ENCODE results near the gene GPR171. TPM values are rescaled to one million over a fixed set of nuclear protein-coding genes. Genes with fewer than 3 reads are reported as not detected.

Gene GPR171
- total RNA-seq, 2 experiments from 2014 or later, result 9.7 to 16.7 TPM

DNA sequence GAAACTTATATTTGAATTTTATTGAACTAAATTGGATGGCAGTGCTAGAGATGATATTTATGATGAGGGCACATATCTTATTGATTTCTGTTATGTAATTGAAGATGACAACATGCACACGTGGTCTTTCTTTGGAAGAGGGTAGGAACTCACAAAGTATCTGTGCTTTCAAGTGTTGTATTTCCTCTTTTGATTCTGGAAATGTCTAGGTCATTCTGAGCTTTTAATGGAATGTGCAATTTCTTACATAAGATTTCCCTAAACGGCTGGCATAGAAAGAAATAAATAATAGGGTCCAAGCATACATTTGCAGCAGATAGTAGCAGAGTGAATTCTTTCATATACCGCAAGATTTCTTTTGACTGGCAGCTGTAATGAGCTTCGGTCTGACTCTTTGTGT lies 10.1 kb upstream of the GPR171 start:
- DNase-seq, result no peak
- H3K27me3 Mint-ChIP-seq, result no peaks in the 10 kb centered on the region
- H3K27ac Mint-ChIP-seq, result no peak overlapping the region
- H3K4me3 ChIP-seq (ENCODE audit: low read length), result no peak overlapping the region
- CTCF ChIA-PET, result no interaction called here
- POLR2A ChIA-PET, result no interaction called here
- no peaks in the 10 kb centered on the region for H3K36me3 Mint-ChIP-seq (ENCODE audit: low read depth)
- no peaks in the 10 kb centered on the region for H3K9me3 ChIP-seq (ENCODE audit: control insufficient read depth in 1 of 2, insufficient read depth in 1 of 2, low read length in 2 of 2)
- intact Hi-C loops (cut with DNase I, micrococcal nuclease), result no loop called here
- no peak for ATAC-seq (ENCODE audit: poor library complexity)
- no peaks in the 10 kb centered on the region for H3K9me3 Mint-ChIP-seq
- no peaks in the 10 kb centered on the region for H3K36me3 ChIP-seq (ENCODE audit: insufficient read depth, low read length)
- no peaks in the 10 kb centered on the region for H3K27me3 ChIP-seq (ENCODE audit: control insufficient read depth in 1 of 2, insufficient read depth in 2 of 2, low read length in 2 of 2)
- TF ChIP-seq, protein P1, sequence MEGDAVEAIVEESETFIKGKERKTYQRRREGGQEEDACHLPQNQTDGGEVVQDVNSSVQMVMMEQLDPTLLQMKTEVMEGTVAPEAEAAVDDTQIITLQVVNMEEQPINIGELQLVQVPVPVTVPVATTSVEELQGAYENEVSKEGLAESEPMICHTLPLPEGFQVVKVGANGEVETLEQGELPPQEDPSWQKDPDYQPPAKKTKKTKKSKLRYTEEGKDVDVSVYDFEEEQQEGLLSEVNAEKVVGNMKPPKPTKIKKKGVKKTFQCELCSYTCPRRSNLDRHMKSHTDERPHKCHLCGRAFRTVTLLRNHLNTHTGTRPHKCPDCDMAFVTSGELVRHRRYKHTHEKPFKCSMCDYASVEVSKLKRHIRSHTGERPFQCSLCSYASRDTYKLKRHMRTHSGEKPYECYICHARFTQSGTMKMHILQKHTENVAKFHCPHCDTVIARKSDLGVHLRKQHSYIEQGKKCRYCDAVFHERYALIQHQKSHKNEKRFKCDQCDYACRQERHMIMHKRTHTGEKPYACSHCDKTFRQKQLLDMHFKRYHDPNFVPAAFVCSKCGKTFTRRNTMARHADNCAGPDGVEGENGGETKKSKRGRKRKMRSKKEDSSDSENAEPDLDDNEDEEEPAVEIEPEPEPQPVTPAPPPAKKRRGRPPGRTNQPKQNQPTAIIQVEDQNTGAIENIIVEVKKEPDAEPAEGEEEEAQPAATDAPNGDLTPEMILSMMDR (IDR thresholded peaks at IDR 0.05), result no peak
- H3K4me1 ChIP-seq (ENCODE audit: insufficient read depth, low read length), result peaks cover 15% of the 10 kb centered on the region
- H3K27ac ChIP-seq (ENCODE audit: low read depth in 1 of 2, low read length in 2 of 2), result no peak overlapping the region
- no peak overlapping the region for H3K4me3 Mint-ChIP-seq
- H3K4me1 Mint-ChIP-seq (ENCODE audit: low read depth), result peaks cover 28% of the 10 kb centered on the region

DNA sequence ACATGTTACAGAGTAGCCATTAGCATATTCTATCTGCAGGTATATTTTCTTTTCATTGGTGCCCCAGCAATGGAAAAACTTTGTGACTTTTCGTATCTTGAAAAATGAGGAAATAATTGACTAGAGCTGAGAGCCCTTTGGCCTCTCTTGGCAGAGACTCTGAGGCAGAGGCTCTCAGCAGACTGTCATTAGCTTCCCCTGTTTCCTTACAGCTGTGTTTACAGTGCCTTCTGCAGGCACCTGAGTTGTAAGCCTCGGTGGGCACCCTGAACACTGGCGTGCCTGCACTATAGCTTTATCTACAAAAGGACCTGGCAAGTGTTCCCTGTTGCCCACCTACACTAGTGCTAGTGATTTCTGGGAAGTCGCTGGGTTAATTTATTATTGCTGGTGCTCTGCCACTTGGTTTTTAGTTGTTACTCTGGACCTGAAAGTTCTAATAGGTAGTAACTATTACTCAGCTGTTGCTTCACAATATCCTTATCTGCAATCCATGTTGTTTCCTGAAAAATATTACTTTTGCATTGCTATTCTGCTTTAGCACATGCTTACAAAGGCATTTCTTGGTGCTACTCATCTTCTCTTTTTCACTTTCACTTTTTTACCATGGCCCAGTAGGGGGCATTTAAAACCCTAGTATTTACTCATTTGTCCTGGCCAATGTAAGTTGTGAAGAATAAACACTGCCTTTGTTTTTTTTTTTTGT lies 7.8 kb upstream of the GPR171 start:
- H3K4me1 Mint-ChIP-seq (ENCODE audit: low read depth), result peaks cover 42% of the 10 kb centered on the region

DNA sequence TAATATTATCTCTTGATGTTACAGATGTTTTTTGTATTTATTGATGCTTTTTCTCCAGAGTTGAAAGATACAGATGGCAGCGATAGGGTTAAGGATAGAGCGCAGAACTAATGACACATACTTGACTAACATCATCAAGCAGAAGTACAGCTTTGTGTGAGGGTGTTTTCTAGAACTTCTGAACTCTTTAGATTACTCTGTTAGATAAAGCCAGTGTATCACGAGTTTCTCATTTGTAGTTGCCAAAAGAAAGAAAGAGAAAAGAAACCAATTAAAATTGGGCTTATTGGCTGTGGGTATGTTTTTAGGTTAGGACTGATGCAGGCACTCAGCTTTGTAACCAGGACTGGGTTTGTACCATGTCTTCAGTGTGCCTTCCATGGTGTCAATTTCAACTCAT lies 6.6 kb upstream of the GPR171 start:
- H3K27ac ChIP-seq (ENCODE audit: low read depth in 1 of 2, low read length in 2 of 2), result no peak overlapping the region
- H3K27me3 Mint-ChIP-seq, result no peaks in the 10 kb centered on the region
- H3K9me3 Mint-ChIP-seq, result no peaks in the 10 kb centered on the region
- peak overlapping the region; percentile 63 for H3K27ac Mint-ChIP-seq
- H3K36me3 Mint-ChIP-seq (ENCODE audit: low read depth), result no peaks in the 10 kb centered on the region
- H3K36me3 ChIP-seq (ENCODE audit: insufficient read depth, low read length), result no peaks in the 10 kb centered on the region
- no peaks in the 10 kb centered on the region for H3K27me3 ChIP-seq (ENCODE audit: control insufficient read depth in 1 of 2, insufficient read depth in 2 of 2, low read length in 2 of 2)
- DNase-seq (peak in 3 of 14 experiments; percentile 33 to 54 (median 46)), ATAC-seq (ENCODE audit: poor library complexity) (peak; percentile 83)
- intact Hi-C loops (cut with DNase I, micrococcal nuclease), result loop anchor here (2.0 kb wide), 3 partner anchors 15 to 41 kb away; no protein-coding TSS in a partner anchor
- H3K4me1 Mint-ChIP-seq (ENCODE audit: low read depth), result peaks cover 54% of the 10 kb centered on the region
- CTCF ChIA-PET, result interaction anchor here (1.0 to 1.3 kb wide), 3 partner anchors 19 to 77 kb away, joined by 3 to 7 read pairs (median 4); no protein-coding TSS in a partner anchor
- POLR2A ChIA-PET, result interaction anchor here (1.1 kb wide), 1 partner anchor 31 kb away, joined by 3 read pairs; no protein-coding TSS in a partner anchor
- H3K9me3 ChIP-seq (ENCODE audit: control insufficient read depth in 1 of 2, insufficient read depth in 1 of 2, low read length in 2 of 2), result no peaks in the 10 kb centered on the region
- peak overlapping the region; percentile 31 for H3K4me3 Mint-ChIP-seq
- peaks cover 35% of the 10 kb centered on the region for H3K4me1 ChIP-seq (ENCODE audit: insufficient read depth, low read length)
- H3K4me3 ChIP-seq (ENCODE audit: low read length), result no peak overlapping the region
- TF ChIP-seq, protein P1 (IDR thresholded peaks at IDR 0.05), result no peak

More for the DNA sequence above, 7.8 kb upstream of the GPR171 start:
- H3K9me3 Mint-ChIP-seq, result no peaks in the 10 kb centered on the region
- no peaks in the 10 kb centered on the region for H3K9me3 ChIP-seq (ENCODE audit: control insufficient read depth in 1 of 2, insufficient read depth in 1 of 2, low read length in 2 of 2)
- H3K27me3 ChIP-seq (ENCODE audit: control insufficient read depth in 1 of 2, insufficient read depth in 2 of 2, low read length in 2 of 2), result no peaks in the 10 kb centered on the region
- H3K27ac Mint-ChIP-seq, result peak overlapping the region; percentile 60
- no peak overlapping the region for H3K27ac ChIP-seq (ENCODE audit: low read depth in 1 of 2, low read length in 2 of 2)
- H3K36me3 Mint-ChIP-seq (ENCODE audit: low read depth), result no peaks in the 10 kb centered on the region
- no peaks in the 10 kb centered on the region for H3K36me3 ChIP-seq (ENCODE audit: insufficient read depth, low read length)
- ChIA-PET CTCF (interaction anchor here (0.6 to 1.6 kb wide), 6 partner anchors 15 to 76 kb away, joined by 3 to 9 read pairs (median 4); no protein-coding TSS in a partner anchor), POLR2A (interaction anchor here (0.7 to 1.6 kb wide), 8 partner anchors 8 to 43 kb away, joined by 3 to 5 read pairs (median 3); partner anchors contain the start of gene GPR171)
- DNase-seq, result peak in 3 of 14 experiments; percentile 30 to 36 (median 34)
- H3K4me1 ChIP-seq (ENCODE audit: insufficient read depth, low read length), result peaks cover 29% of the 10 kb centered on the region
- peak; percentile 43 for ATAC-seq (ENCODE audit: poor library complexity)
- no peaks in the 10 kb centered on the region for H3K27me3 Mint-ChIP-seq
- intact Hi-C loops (cut with DNase I, micrococcal nuclease), result loop anchor here (2.0 kb wide), 2 partner anchors 16 to 42 kb away; no protein-coding TSS in a partner anchor
- TF ChIP-seq, protein P1 (IDR thresholded peaks at IDR 0.05), result no peak
- no peak overlapping the region for H3K4me3 Mint-ChIP-seq
- no peak overlapping the region for H3K4me3 ChIP-seq (ENCODE audit: low read length)

Data from CD4-positive, alpha-beta T cell (primary cell).